ENCODE data around the gene RPL39. TPM values are rescaled to one million over a fixed set of nuclear protein-coding genes. Genes with fewer than 3 reads are reported as not detected.

The RPL39 gene
- total RNA-seq, 1 experiment from 2014 or later: 1,940 TPM

GRCh38 chrX:119763836-119764387 lies 27.5 kb downstream of the RPL39 start:
- Histone ChIP-seq H3K27ac (ENCODE audit: low read depth, low read length) (no peak overlapping the region), H2AFZ (ENCODE audit: low read depth, low read length, poor library complexity, severe bottlenecking) (no peak overlapping the region), H3K9ac (ENCODE audit: low read length) (no peak overlapping the region), H3K9me3 (ENCODE audit: control insufficient read depth in 1 of 2, insufficient read depth in 1 of 2, low read depth in 1 of 2, low read length in 2 of 2) (no peaks in the 10 kb centered on the region), H3K36me3 (ENCODE audit: control insufficient read depth in 1 of 2, insufficient read depth in 2 of 2, low read length in 2 of 2) (no peaks in the 10 kb centered on the region), H4K20me1 (ENCODE audit: insufficient read depth) (no peaks in the 10 kb centered on the region), H3K27me3 (ENCODE audit: insufficient read depth, low read length) (no peaks in the 10 kb centered on the region), H3K4me3 (replicated peaks in 1 of 2; ENCODE audit: low read depth in 1 of 2, low read length in 2 of 2) (no peak overlapping the region), H3K4me2 (ENCODE audit: low read length) (no peak overlapping the region), H3K4me1 (ENCODE audit: control insufficient read depth in 1 of 2, insufficient read depth in 2 of 2, low read length in 2 of 2) (peaks cover 11 to 25% of the 10 kb centered on the region in 2 experiments), H3K79me2 (ENCODE audit: insufficient read depth, low read length) (no peaks in the 10 kb centered on the region), H3K9me2 (ENCODE audit: insufficient read depth) (no peaks in the 10 kb centered on the region)
- no peak for ATAC-seq
- DNase-seq (ENCODE audit: low read depth, low spot score): no peak
- TF ChIP-seq, protein P1, sequence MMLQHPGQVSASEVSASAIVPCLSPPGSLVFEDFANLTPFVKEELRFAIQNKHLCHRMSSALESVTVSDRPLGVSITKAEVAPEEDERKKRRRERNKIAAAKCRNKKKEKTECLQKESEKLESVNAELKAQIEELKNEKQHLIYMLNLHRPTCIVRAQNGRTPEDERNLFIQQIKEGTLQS (IDR thresholded peaks at IDR 0.05): no peak
- TF ChIP-seq EZH2 (IDR thresholded peaks at IDR 0.05): no peak
- TF ChIP-seq SIN3A (IDR thresholded peaks at IDR 0.05; ENCODE audit: low read depth): no peak
- TF ChIP-seq SP1 (IDR thresholded peaks at IDR 0.05; ENCODE audit: low read depth): no peak
- TF ChIP-seq YY1 (IDR thresholded peaks at IDR 0.05; ENCODE audit: extremely low read depth, insufficient replicate concordance, low read depth, low read length): no peak
- no peak for TF ChIP-seq CEBPB (IDR thresholded peaks at IDR 0.05; ENCODE audit: low read depth)
- TF ChIP-seq POLR2A (IDR thresholded peaks at IDR 0.05; ENCODE audit: borderline replicate concordance, extremely low read depth, insufficient read depth, insufficient read length): no peak
- TF ChIP-seq ELF1 (IDR thresholded peaks at IDR 0.05; ENCODE audit: borderline replicate concordance, low read depth): no peak
- no peak for TF ChIP-seq MAX (IDR thresholded peaks at IDR 0.05)
- TF ChIP-seq ZFX (IDR thresholded peaks at IDR 0.05): no peak
- no peak for TF ChIP-seq ZBTB33 (IDR thresholded peaks at IDR 0.05; ENCODE audit: extremely low read depth, insufficient replicate concordance, low read length)
- POLR2A ChIA-PET: no interaction called here
- CTCF ChIA-PET: no interaction called here
- intact Hi-C loops (cut with micrococcal nuclease): no loop called here
- no TSS peak for BruUV-seq (replicated peaks)
- RAD21 ChIA-PET (ENCODE audit: low non-redundant PET in 1 of 2, low total read pairs in 2 of 2, uncharacterized antibody in 2 of 2, unreplicated experiment in 2 of 2): no interaction called here
